Ovary (tissue), 3 donors: ENCODE data around the gene AGO3.

Experiments
- EP300 ChIP-seq: sonication (generic); formaldehyde crosslinking; IDR thresholded peaks from one replicate; pipeline ENCODE4 v1.6.1; 2017; ENCODE audit warnings: antibody characterized with exemption
- POLR2A ChIP-seq: fragments of 450-650 bp; IDR thresholded peaks from one replicate; pipeline ENCODE4 v1.6.1; 2017; ENCODE audit warnings: antibody characterized with exemption, mild to moderate bottlenecking, moderate library complexity
- TF ChIP-seq, protein P1 (sequence below), 3 donors: fragments of 450-650 bp in 2 of 3; fragments of 200-600 bp in 1 of 3; IDR thresholded peaks; one replicate each; pipeline versions ENCODE4 v1.5.1 to v1.8.0; 2016 to 2022; ENCODE audit warnings: antibody characterized with exemption in 3 of 3, mild to moderate bottlenecking in 1 of 3
- donor health status: DM: no; HTN: no; CAD: no.

DNA sequence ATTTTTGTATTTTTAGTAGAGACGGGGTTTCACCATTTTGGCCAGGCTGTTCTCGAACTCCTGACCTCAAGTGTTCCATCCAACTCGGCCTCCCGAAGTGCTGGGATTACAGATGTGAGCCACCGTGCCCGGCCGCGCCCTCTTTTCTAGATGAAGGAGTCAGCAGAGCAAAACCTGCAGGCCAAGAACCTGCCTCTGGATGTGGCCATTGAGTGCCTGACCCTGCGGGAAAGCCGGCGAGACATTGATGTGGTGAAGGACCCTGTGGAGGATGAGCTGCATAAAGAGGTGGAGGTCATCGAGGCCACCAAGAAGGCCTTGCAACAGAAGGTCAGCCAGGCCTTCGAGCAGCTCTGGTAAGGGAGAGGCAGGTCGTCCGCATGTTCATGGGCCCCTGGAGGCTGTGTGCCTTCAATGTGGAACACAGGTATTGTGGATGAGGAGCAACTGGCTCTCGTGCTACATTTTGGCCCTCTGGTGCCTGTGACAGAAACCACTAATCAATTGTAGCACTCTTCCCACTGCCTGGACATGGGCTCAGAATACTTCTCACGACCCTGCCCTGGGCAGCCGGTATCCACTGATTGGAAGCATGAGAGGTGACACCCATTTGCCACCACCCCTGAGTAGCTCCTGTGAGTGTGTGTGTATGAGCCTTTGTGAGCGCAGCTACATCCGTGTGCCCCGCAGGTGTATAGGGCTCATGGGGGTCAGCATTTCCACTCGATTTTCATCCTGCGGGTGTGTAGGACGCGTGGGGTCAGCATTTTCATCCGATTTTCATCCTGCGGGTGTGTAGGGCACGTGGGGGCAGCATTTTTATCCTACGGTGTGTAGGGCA is 155.0 kb downstream of the AGO3 start:
- TF ChIP-seq, protein P1, sequence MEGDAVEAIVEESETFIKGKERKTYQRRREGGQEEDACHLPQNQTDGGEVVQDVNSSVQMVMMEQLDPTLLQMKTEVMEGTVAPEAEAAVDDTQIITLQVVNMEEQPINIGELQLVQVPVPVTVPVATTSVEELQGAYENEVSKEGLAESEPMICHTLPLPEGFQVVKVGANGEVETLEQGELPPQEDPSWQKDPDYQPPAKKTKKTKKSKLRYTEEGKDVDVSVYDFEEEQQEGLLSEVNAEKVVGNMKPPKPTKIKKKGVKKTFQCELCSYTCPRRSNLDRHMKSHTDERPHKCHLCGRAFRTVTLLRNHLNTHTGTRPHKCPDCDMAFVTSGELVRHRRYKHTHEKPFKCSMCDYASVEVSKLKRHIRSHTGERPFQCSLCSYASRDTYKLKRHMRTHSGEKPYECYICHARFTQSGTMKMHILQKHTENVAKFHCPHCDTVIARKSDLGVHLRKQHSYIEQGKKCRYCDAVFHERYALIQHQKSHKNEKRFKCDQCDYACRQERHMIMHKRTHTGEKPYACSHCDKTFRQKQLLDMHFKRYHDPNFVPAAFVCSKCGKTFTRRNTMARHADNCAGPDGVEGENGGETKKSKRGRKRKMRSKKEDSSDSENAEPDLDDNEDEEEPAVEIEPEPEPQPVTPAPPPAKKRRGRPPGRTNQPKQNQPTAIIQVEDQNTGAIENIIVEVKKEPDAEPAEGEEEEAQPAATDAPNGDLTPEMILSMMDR (IDR thresholded peaks at IDR 0.05), result no peak
- TF ChIP-seq EP300 (no peak), POLR2A (no peak)
